ENCODE measurements around the gene P3H1.

P3H1 gene

GRCh38 chr1:42703888-42704464, 62.9 kb downstream of the P3H1 start:
- H3K4me3 ChIP-seq (ENCODE audit: low read depth, low read length), result no peak overlapping the region
- no peak for TF ChIP-seq POLR2A (IDR thresholded peaks at IDR 0.05; ENCODE audit: extremely low read depth, insufficient read length)
- no peak for TF ChIP-seq MYC (IDR thresholded peaks at IDR 0.05; ENCODE audit: low read depth, low read length)
- no peak for TF ChIP-seq CTCF (IDR thresholded peaks at IDR 0.05; ENCODE audit: low read depth, low read length)
- TF ChIP-seq MAX (IDR thresholded peaks at IDR 0.05; ENCODE audit: low read depth, low read length), result no peak
- DNase-seq (ENCODE audit: low read depth), result no peak

- TF ChIP-seq MAX (IDR thresholded peaks at IDR 0.05; ENCODE audit: low read depth, low read length) (no peak), CTCF (IDR thresholded peaks at IDR 0.05; ENCODE audit: low read depth, low read length) (no peak)
- DNase-seq (ENCODE audit: low read depth), result no peak
- no peak overlapping the region for H3K4me3 ChIP-seq (ENCODE audit: low read depth, low read length)
Measured at GRCh38 chr1:42700006-42700405, 66.8 kb downstream of the P3H1 start.

DNA sequence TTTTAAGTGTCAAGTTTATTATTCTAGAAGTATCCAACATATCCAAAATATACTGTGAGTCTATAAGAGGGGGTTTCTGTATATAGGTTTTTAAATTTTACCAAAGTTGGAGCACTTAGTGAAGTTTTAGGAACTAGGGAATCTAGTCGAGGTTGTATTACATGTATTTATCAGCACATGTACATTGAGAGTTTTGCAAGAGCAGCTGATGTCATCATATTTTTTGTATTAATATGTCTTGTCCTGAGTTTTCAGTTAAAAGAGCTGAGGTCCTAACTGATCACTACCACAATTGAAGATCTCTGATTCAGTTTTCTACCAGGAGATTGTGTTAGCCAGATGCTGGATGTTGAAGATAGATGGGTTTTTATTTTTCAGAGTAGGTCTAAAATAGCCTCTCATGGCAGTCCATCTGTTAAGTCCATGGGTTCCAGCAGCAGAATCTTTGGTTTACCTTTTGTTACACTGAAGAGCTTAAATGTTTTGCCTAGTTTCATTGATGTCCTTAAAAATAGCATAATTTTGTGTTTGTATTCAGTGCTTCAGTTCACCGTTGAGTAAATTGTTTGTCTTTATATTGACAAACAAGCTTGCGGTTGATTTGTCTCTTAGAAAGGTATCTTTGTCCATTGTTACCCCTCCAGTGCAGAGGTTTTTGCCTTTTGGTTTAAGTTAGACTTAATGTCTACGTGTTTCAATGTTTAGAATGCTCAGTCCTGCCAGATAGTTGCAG, 68.6 kb downstream of the P3H1 start:
- no peak for TF ChIP-seq MYC (IDR thresholded peaks at IDR 0.05; ENCODE audit: low read depth, low read length)
- no peak for TF ChIP-seq POLR2A (IDR thresholded peaks at IDR 0.05; ENCODE audit: extremely low read depth, insufficient read length)
- no peak for TF ChIP-seq CTCF (IDR thresholded peaks at IDR 0.05; ENCODE audit: low read depth, low read length)
- TF ChIP-seq MAX (IDR thresholded peaks at IDR 0.05; ENCODE audit: low read depth, low read length), result no peak
- DNase-seq (ENCODE audit: low read depth), result no peak
- H3K4me3 ChIP-seq (ENCODE audit: low read depth, low read length), result no peak overlapping the region

Measured in NB4 (cell line).